Activated T-cell treated with anti-CD3 and anti-CD28 coated beads, Interleukin-2, amount 50 U/mL, for 72 hours (primary cell): ENCODE data around the gene EFCAB14. TPM values are rescaled to one million over a fixed set of nuclear protein-coding genes. Genes with fewer than 3 reads are reported as not detected.
"Not testable (repeated sequence)": the region's sequence is repeated elsewhere in the genome, so short reads cannot be mapped to it uniquely, and the experiment has no call there.

ENCODE experiments used
- ATAC-seq, 2 donors: fragments of 150-1000 bp; cut with Tn5 transposase; replicated peaks in 1 of 2; 2 replicates each; pipeline ENCODE4 v1.10.0; 2021; ENCODE audit warnings: moderate library complexity in 2 of 2, mild to moderate bottlenecking in 1 of 2
- DNase-seq, 2 donors: peaks; one replicate each; pipeline ENCODE4 v3.0.0; 2021 to 2022; ENCODE audit warnings: mixed read lengths in 1 of 2
- H3K27ac Mint-ChIP-seq: one replicate; pipeline ENCODE4 v1.8.0; 2022; ENCODE audit warnings: mild to moderate bottlenecking, moderate library complexity, mixed read lengths
- H3K27me3 Mint-ChIP-seq: one replicate; pipeline ENCODE4 v1.8.0; 2022; ENCODE audit warnings: low read depth, mixed read lengths
- H3K36me3 Mint-ChIP-seq, 2 donors: one replicate each; pipeline ENCODE4 v1.8.0; 2022; ENCODE audit warnings: mixed read lengths in 2 of 2, mild to moderate bottlenecking in 1 of 2; ENCODE audit not compliant: insufficient read depth in 2 of 2
- H3K4me1 Mint-ChIP-seq: one replicate; pipeline ENCODE4 v1.8.0; 2022; ENCODE audit warnings: low read depth, mixed read lengths
- H3K4me3 Mint-ChIP-seq, 2 donors: one replicate each; pipeline ENCODE4 v1.8.0; 2022; ENCODE audit warnings: mild to moderate bottlenecking in 2 of 2, mixed read lengths in 2 of 2, moderate library complexity in 2 of 2
- H3K9me3 Mint-ChIP-seq, 2 donors: one replicate each; pipeline ENCODE4 v1.8.0; 2022; ENCODE audit warnings: mixed read lengths in 2 of 2
- total RNA-seq, 2 donors: library from RNA; stranded (reverse); gene quantifications; one replicate each; pipeline ENCODE4 v1.2.3, GENCODE V29; 2022

EFCAB14 gene
- total RNA-seq, 2 donors from 2014 or later, result 48.6 to 50.3 TPM

GRCh38 chr1:46653405-46653958 is 65.4 kb downstream of the EFCAB14 start:
- no peak overlapping the region for H3K4me3 Mint-ChIP-seq
- peaks cover 16 to 30% of the 10 kb centered on the region in 2 donors for H3K36me3 Mint-ChIP-seq
- H3K27me3 Mint-ChIP-seq, result no peaks in the 10 kb centered on the region
- DNase-seq (no peak), ATAC-seq (peak; percentile 27 to 44)
- peaks cover 11% of the 10 kb centered on the region for H3K4me1 Mint-ChIP-seq
- peaks cover 2 to 3% of the 10 kb centered on the region in 2 donors for H3K9me3 Mint-ChIP-seq
- H3K27ac Mint-ChIP-seq, result peak overlapping the region; percentile 54

- H3K27me3 Mint-ChIP-seq, result no peaks in the 10 kb centered on the region
- peaks cover 2 to 3% of the 10 kb centered on the region in 2 donors for H3K9me3 Mint-ChIP-seq
- H3K4me3 Mint-ChIP-seq, result no peak overlapping the region
- H3K27ac Mint-ChIP-seq, result peak overlapping the region; percentile 54
- peaks cover 11% of the 10 kb centered on the region for H3K4me1 Mint-ChIP-seq
- ATAC-seq, result no peak
- H3K36me3 Mint-ChIP-seq, result peaks cover 16 to 29% of the 10 kb centered on the region in 2 donors
- no peak for DNase-seq
Measured at GRCh38 chr1:46652321-46653100, 66.4 kb downstream of the EFCAB14 start.

GRCh38 chr1:46651152-46651551 is 67.8 kb downstream of the EFCAB14 start:
- not testable (repeated sequence) for H3K27ac Mint-ChIP-seq, ATAC-seq, H3K9me3 Mint-ChIP-seq, H3K27me3 Mint-ChIP-seq, DNase-seq, H3K4me3 Mint-ChIP-seq
- Mint-ChIP-seq H3K4me1 (peaks cover 20% of the 10 kb centered on the region), H3K36me3 (peaks cover 22 to 34% of the 10 kb centered on the region in 2 donors)

GRCh38 chr1:46650491-46650890 is 68.4 kb downstream of the EFCAB14 start:
- H3K4me3 Mint-ChIP-seq, result no peak overlapping the region
- DNase-seq, result no peak
- H3K27me3 Mint-ChIP-seq, result no peaks in the 10 kb centered on the region
- peaks cover 20% of the 10 kb centered on the region for H3K4me1 Mint-ChIP-seq
- ATAC-seq, result no peak
- peaks cover 2 to 6% of the 10 kb centered on the region in 2 donors for H3K9me3 Mint-ChIP-seq
- H3K27ac Mint-ChIP-seq, result no peak overlapping the region
- peaks cover 20 to 28% of the 10 kb centered on the region in 2 donors for H3K36me3 Mint-ChIP-seq

- no peak overlapping the region for H3K4me3 Mint-ChIP-seq
- H3K4me1 Mint-ChIP-seq, result peaks cover 20% of the 10 kb centered on the region
- ATAC-seq, result no peak
- no peak for DNase-seq
- H3K27ac Mint-ChIP-seq, result no peak overlapping the region
- peaks cover 17 to 24% of the 10 kb centered on the region in 2 donors for H3K36me3 Mint-ChIP-seq
- no peaks in the 10 kb centered on the region for H3K27me3 Mint-ChIP-seq
- H3K9me3 Mint-ChIP-seq, result peaks cover 2 to 6% of the 10 kb centered on the region in 2 donors
Measured at GRCh38 chr1:46649764-46650163, 69.2 kb downstream of the EFCAB14 start.

- H3K4me3 Mint-ChIP-seq, result no peak overlapping the region
- DNase-seq, result no peak
- peaks cover 0 to 6% of the 10 kb centered on the region in 2 donors for H3K9me3 Mint-ChIP-seq
- H3K27ac Mint-ChIP-seq, result no peak overlapping the region
- H3K36me3 Mint-ChIP-seq, result peaks cover 15 to 21% of the 10 kb centered on the region in 2 donors
- ATAC-seq, result peak in 1 of 2 donors; percentile 44
- peaks cover 8% of the 10 kb centered on the region for H3K4me1 Mint-ChIP-seq
- no peaks in the 10 kb centered on the region for H3K27me3 Mint-ChIP-seq
Measured at GRCh38 chr1:46647611-46648010, 71.3 kb downstream of the EFCAB14 start.

- DNase-seq (no peak), ATAC-seq (peak; percentile 29 to 75)
- Mint-ChIP-seq H3K4me1 (peaks cover 8% of the 10 kb centered on the region), H3K27ac (no peak overlapping the region), H3K9me3 (peaks cover 0 to 6% of the 10 kb centered on the region in 2 donors), H3K4me3 (no peak overlapping the region), H3K27me3 (no peaks in the 10 kb centered on the region), H3K36me3 (peaks cover 14 to 19% of the 10 kb centered on the region in 2 donors)
Measured at GRCh38 chr1:46646844-46647243, 72.1 kb downstream of the EFCAB14 start.

- Mint-ChIP-seq H3K9me3 (peaks cover 0 to 6% of the 10 kb centered on the region in 2 donors), H3K27me3 (no peaks in the 10 kb centered on the region)
- ATAC-seq, result no peak
Measured at GRCh38 chr1:46646331-46646730, 72.6 kb downstream of the EFCAB14 start.

GRCh38 chr1:46645815-46646214 is 73.1 kb downstream of the EFCAB14 start:
- Mint-ChIP-seq H3K27me3 (no peaks in the 10 kb centered on the region), H3K4me3 (no peak overlapping the region), H3K9me3 (peaks cover 0 to 6% of the 10 kb centered on the region in 2 donors), H3K36me3 (peaks cover 15 to 16% of the 10 kb centered on the region in 2 donors), H3K27ac (no peak overlapping the region), H3K4me1 (peaks cover 8% of the 10 kb centered on the region)
- DNase-seq (no peak), ATAC-seq (no peak)

More at GRCh38 chr1:46646331-46646730, 72.6 kb downstream of the EFCAB14 start:
- H3K36me3 Mint-ChIP-seq, result peaks cover 15% of the 10 kb centered on the region in 2 donors
- no peak for DNase-seq
- H3K4me1 Mint-ChIP-seq, result peaks cover 8% of the 10 kb centered on the region
- H3K4me3 Mint-ChIP-seq, result no peak overlapping the region
- H3K27ac Mint-ChIP-seq, result no peak overlapping the region

- Mint-ChIP-seq H3K4me3 (no peak overlapping the region), H3K27ac (no peak overlapping the region), H3K27me3 (no peaks in the 10 kb centered on the region), H3K4me1 (peaks cover 8% of the 10 kb centered on the region), H3K36me3 (peaks cover 5 to 10% of the 10 kb centered on the region in 2 donors), H3K9me3 (peaks cover 0 to 3% of the 10 kb centered on the region in 2 donors)
- no peak for DNase-seq
- no peak for ATAC-seq
Measured at GRCh38 chr1:46643368-46643775, 75.5 kb downstream of the EFCAB14 start.

GRCh38 chr1:46642115-46642680 is 76.7 kb downstream of the EFCAB14 start:
- Mint-ChIP-seq H3K27ac (no peak overlapping the region), H3K9me3 (peaks cover 0 to under 1% of the 10 kb centered on the region in 2 donors), H3K27me3 (no peaks in the 10 kb centered on the region), H3K4me3 (no peak overlapping the region), H3K36me3 (peaks cover 3 to 7% of the 10 kb centered on the region in 2 donors), H3K4me1 (peaks cover 5% of the 10 kb centered on the region)
- DNase-seq (no peak), ATAC-seq (no peak)

GRCh38 chr1:46639547-46639946 is 79.4 kb downstream of the EFCAB14 start:
- no peak overlapping the region for H3K4me3 Mint-ChIP-seq
- no peaks in the 10 kb centered on the region for H3K9me3 Mint-ChIP-seq
- H3K27ac Mint-ChIP-seq, result no peak overlapping the region

GRCh38 chr1:46638921-46639320 is 80.0 kb downstream of the EFCAB14 start:
- DNase-seq (no peak), ATAC-seq (no peak)
- Mint-ChIP-seq H3K27ac (no peak overlapping the region), H3K36me3 (peaks cover 3 to 4% of the 10 kb centered on the region in 2 donors), H3K4me1 (no peaks in the 10 kb centered on the region), H3K9me3 (no peaks in the 10 kb centered on the region), H3K27me3 (no peaks in the 10 kb centered on the region), H3K4me3 (no peak overlapping the region)

More at GRCh38 chr1:46639547-46639946, 79.4 kb downstream of the EFCAB14 start:
- Mint-ChIP-seq H3K27me3 (no peaks in the 10 kb centered on the region), H3K36me3 (peaks cover 0 to 4% of the 10 kb centered on the region in 2 donors), H3K4me1 (no peaks in the 10 kb centered on the region)
- DNase-seq (no peak), ATAC-seq (no peak)
